Mammary epithelial cell (primary cell): ENCODE results near the gene HCFC1R1.

ENCODE experiments used
- CTCF ChIP-seq, 2 donors: IDR thresholded peaks in 1 of 2; conservative IDR thresholded peaks in 1 of 2; 2 replicates each; pipeline ENCODE4 v1.5.1; 2011 to 2012; ENCODE audit warnings: inconsistent platforms in 2 of 2, low read length in 2 of 2, mild to moderate bottlenecking in 2 of 2, control low read depth in 1 of 2, low read depth in 1 of 2; ENCODE audit not compliant: insufficient read depth in 1 of 2; ENCODE audit errors: extremely low read depth in 1 of 2
- EZH2 ChIP-seq: IDR thresholded peaks from 2 replicates; pipeline ENCODE4 v1.6.1; 2012; ENCODE audit warnings: low read length, inconsistent platforms, borderline replicate concordance

GRCh38 chr16:3004319-3004718, 19.4 kb downstream of the HCFC1R1 start:
- TF ChIP-seq CTCF (conservative IDR thresholded peaks at IDR 0.05 in 1 of 2, IDR thresholded peaks at IDR 0.05 in 1 of 2; ENCODE audit: extremely low read depth in 1 of 2, insufficient read depth in 1 of 2, low read depth in 1 of 2, low read length in 2 of 2), result no peak
- no peak for TF ChIP-seq EZH2
